HTR-8/SVneo (cell line): ENCODE results near the gene PC.
A peak's percentile ranks its signal among the peaks of the same experiment; 100 is the strongest.
"Not testable (repeated sequence)": the region's sequence is repeated elsewhere in the genome, so short reads cannot be mapped to it uniquely, and the experiment has no call there.

Experiments
- DNase-seq: peaks from one replicate; pipeline ENCODE4 v3.0.0; 2011; ENCODE audit warnings: low spot score, mixed read lengths; ENCODE audit not compliant: insufficient read length
- FAIRE-seq: peaks from 2 replicates; lab custom pipeline; 2011; peaks lifted over from hg19 to GRCh38; lab: Jason Lieb, UNC

Gene PC

DNA sequence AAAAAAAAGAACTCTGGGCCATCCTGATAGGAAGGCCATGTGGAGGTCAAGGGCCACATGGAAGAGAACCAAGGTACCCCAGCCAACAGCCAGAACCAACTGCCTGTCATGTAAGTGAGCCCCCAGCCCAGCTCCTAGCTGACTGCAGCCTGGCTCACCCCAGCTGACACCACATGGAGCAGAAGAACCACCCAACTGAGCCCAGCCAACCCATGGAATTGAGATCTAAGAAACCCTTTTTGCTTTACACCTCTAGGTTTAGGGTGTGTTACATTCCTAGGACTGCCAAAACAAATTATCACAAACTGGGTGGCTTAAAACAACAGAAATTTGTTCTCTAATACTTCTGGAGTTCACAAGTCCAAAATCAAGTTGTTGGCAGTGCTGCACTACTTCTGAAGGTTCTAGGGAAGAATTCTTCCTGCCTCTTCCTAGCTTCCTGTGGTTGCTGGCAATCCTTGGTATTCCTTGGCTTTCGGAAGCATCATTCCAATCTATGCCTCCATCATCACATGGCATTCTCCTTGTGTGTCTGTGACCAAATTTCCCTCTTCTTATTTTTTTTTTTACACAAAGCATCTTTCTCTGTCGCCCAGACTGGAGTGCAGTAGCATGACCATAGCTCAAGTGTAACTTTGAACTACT lies 21.3 kb upstream of the PC start:
- DNase-seq (no peak), FAIRE-seq (no peak)

DNA sequence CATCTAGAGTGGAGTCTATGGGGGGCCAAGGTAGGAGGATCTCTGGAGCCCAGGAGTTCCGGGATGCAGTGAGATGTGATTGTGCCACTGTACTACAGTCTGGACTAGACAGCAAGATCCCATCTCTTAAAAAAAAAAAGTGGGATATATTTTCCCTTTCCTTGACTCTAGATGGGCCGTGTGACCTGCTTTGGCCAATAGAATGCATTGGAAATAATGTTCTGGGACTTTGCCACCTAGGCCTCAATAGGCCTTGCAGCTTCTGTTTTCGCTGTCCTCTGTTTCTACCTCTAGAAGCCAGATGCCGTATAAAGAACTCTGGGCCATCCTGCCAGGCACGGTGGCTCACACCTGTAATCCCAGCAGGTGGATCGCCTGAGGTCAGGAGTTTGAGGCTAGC lies 20.5 kb upstream of the PC start:
- FAIRE-seq (no peak), DNase-seq (no peak)

DNA sequence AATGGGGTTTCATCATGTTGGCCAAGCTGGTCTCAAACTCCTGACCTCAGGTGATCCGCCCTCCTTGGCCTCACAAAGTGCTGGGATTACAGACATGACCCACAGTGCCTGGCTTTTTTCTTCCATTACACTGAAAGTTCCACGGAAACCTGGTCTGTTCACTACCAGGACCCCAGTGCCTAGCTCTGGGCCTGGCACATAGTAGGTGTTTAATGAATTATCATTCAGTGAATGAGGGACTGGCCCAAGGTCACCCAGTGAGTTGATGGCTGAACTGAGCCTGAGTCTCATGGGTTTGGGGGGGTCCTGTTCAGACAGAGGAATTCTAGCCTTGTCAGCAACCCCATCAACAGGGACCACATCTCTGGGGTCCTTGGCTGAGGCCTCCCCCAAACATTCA lies 20.0 kb upstream of the PC start:
- no peak for FAIRE-seq
- no peak for DNase-seq

DNA sequence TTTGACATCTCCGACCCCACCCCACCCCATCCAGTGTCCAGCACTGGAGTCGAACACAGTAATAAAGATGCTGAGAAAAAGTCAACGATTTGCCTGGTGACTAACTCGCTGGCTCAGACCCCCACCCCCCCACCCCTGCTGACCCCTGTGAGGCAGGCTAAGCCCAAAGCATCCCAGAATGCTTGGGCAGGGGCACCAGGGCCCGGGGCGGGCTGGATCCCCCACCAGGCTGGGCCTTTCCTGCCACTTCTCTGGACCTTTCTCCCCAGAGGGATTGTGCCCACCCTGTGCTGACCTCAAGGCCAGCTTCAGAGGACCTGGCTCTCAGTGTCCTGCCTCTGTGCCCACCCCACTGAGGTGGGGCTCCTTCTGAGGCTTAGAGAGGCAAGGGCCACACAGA lies 18.7 kb upstream of the PC start:
- DNase-seq (no peak), FAIRE-seq (no peak)

DNA sequence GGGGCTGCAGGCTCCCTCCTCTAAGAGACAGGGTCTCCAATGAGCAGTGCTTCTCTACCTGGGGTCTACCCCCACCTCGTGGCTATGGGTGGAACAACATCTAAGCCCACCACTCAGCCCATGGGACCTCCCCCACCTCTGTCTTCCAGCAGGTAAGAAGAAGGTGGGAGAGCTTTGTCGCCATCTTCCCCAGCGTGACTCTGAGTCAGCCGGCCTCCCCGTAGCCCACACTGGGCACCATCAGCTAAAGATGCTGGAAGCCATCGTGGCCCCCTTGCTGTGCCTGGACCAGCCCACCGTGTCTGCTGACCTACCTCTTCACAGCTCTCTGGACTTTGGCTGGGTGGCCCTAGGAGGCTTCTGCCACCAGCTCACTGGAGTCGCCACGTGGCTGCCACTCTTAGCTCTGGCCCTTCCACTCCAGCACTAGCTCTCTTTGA lies 17.9 kb upstream of the PC start:
- FAIRE-seq (no peak), DNase-seq (no peak)

DNA sequence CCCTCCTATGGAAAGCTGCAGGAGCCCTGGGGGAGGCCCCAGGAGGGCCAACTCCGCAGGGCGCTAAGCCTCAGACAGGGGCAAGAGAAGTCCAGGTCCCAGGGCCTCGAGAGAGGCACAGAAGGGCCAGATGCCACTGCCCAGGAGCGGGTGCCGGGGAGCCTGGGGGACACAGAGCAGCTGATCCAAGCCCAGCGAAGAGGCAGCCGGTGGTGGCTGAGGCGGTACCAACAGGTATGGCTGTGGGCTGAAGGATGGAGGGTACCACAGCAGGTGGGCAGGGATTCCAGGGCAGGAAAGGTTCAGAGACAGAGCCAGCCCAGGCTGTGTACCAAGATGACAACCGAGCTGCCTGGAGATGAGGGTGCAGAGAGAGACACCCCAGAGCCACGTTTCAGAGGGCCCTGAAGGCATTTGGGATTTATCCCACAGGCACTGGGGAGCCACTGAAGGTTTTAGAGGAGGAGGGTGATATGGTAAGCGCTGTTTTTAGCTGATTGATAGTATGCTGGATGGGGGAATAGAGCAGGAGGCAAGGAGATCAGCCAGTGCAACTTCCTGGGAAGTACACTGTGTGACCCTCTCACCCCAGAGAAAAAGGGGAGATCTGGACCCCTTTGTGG lies 17.3 kb upstream of the PC start:
- no peak for FAIRE-seq
- no peak for DNase-seq

DNA sequence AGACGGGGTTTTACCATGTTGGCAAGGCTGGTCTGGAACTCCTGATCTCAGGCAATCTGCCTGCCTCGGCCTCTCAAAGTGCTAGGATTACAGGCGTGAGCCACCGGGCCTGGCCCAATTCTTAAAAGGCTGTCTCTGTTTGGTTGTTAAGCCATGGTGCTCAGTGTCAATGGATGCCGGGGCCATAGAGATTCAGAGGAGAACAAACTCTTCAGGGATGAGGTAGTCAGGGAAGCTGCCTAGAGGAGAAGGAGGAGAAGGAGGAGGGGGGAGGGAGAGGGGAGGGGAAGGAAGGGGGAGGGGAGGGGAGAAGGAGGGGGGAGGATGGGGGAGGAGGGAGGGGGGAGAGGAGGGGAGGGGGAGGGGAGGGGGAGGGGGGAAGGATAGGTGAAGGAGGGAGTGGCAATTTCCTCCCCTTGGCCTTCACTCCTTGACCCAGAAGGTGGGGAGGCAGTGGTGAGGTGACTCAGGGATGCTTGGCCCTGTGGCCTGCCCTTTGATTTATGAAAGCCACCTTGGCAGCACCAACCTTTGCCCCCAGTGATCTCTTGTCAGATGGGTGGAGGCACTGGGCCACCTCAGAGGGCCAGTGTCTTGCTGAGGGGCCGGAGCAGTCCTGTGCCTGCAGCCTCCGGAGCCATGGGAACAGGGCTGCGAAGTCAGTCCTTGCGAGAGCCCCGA lies 16.7 kb upstream of the PC start, which contains the start of gene C11orf86:
Gene C11orf86 (plus strand): TSS at position 581 of the 681 bp plus-strand sequence. CDS start 59 bp downstream, at position 640.
- FAIRE-seq (no peak), DNase-seq (no peak)

DNA sequence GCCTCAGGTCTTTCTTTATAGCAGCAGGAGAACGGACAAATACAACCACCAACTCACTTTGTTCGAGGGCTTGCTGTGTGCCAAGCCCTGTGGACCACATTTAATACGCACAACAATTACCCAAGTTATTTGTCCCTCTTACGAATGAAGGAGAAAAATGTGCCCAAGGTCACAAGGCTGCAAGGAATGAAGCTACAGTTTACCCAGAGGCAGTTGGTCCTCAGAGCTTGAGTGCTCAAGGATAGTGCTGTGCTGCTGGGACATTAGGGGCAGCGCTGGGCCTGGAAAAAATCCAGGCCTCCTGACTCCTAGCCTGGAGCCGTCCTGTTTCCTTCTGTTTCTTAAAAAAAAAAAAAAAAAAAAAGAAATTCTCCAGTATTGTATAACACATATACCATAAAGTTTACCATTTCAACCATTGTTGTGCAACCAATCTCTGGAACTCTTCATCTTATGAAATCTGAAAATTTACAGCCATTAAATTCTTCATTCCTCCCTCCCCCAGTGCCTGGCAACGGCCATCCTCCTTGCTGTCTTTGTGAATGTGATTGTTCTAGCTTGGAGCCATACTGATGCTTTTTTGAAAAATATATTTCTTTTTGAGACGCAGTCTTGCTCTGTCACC lies 15.9 kb upstream of the PC start:
- FAIRE-seq: no peak
- no peak for DNase-seq

DNA sequence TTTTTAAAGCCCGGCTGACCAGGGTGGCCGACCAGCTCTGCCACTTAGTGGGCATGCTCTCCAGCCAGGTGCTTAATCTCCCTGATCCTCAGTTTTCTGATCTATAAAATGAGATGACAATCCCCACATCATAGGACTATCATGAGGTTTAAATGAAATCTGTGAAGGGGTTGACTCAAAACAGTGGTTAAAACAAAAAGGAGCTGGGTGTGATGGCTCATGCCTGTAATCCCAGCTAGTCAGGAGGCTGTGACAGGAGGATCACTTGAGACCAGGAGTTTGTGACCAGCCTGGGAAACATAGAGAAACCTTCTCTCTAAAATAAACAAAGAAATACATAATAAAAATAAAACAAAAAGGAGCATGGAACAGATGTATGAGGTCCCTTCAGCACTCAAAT lies 13.3 kb upstream of the PC start:
- FAIRE-seq (no peak), DNase-seq (no peak)

DNA sequence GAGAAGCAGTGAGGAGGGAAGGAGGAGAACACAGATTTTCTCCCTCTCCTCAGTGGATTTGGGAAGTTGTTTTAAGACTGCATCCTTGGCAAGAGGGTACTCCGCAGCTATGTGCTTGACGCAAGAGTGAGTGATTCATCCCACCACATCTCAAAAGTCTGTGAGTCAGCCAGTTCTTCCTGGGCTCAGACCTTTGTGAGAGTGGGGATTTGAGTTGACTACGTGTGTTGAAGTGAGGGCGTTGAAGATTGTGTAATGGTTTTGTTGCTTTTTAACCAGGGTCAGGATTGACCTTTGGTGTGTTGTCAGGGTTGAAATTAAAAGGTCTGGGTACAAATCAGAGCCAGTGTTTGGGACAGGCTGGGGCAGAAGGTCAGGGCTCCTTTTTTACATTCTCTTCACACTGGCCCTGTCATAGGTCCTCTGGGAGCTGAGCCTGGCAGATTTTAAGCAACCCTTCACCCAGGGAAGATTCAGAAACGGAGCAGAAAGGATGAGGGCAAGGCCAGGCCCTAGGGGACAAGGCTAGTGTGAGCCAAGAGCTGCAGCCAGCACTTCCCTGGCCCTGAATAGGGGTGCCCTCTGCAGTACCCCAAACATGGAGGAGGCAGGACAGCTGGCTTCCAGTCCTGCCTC lies 12.7 kb upstream of the PC start:
- FAIRE-seq (peak; percentile 44), DNase-seq (peak; percentile 93)

DNA sequence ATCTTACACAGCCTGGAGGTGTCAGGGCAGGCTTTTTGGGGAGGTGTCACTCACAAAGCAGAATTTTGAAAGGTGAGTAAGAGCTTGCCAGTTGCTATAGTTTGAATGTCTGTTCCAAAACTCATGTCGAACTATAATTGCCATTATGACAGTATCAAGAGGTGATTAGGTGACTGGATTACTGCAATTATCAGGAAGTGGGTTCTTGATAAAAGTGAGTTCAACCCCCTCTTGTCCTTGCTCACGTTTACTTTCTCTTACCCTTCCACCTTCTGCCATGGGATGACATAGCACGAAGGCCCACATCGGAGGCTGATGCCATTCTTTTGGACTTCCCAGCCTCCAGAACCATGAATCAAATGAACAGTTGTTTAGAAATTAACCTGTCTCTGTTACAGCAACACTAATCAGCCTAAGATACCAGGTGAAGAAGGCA lies 12.2 kb upstream of the PC start:
- FAIRE-seq (no peak), DNase-seq (no peak)

DNA sequence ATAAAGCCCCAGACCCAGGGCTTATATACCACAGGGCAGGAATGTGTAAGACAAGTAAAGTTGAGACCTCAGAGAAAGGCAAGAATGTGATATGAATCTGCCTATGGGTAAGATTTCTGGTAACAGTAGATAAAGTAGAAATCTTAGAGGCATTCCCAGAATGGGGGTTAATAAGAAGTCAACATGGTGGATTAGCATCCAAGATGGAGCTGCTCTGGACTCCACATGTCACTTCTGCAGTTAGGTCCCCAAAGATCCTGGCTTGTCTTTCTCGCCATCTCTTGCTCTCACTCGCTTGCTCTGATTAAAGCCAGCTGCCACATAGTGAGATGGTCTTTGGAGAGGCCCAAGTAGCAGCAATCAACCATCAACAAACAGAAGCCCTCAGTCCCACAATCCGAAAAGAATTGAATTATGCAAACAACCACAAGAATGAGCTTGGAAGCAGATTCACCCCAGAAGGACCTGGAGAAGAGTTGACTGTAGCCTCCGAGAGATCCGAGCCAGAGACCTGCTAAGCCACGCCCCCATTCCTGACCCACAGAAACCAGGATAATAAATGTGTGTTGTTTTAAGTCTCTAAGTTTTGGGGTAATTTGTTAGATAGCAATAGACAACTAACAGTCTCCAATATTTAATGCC lies 11.5 kb upstream of the PC start:
- no peak for DNase-seq
- no peak for FAIRE-seq

DNA sequence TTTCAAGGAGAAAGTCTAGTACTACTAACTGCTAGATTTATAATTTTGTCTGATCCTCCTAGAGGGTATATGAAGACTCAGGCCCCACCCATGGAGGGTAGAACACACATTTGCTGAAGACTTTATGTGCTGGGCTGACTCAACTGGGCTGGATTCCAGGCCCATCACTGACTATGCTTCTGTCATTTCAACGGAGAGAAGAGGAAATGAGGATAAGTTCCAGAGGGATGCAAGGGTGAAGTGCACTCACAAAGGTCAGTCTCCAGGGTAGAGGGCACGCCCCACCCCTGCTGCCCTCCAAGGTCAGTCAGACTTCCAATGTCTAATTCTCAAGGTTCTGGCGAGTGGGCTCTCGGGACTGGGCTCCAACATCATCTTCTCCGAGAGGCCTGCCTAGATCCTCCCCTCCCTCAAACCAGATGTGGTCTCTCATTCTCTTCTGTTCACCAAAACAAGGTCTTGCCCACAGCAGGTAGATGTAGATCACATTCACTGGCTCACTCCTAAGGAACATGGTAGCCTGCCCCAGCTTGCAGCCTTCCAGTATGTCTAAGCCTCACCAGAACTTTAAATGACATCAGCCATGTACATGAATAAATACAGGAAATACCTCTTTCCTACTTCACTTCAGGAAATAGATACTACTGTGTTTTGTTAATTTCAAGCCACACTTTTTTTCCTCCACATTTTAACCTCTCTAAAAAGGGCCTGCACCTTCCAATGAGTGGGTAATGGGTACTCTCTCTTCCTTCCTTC lies 9.7 kb upstream of the PC start:
- DNase-seq: no peak
- no peak for FAIRE-seq

DNA sequence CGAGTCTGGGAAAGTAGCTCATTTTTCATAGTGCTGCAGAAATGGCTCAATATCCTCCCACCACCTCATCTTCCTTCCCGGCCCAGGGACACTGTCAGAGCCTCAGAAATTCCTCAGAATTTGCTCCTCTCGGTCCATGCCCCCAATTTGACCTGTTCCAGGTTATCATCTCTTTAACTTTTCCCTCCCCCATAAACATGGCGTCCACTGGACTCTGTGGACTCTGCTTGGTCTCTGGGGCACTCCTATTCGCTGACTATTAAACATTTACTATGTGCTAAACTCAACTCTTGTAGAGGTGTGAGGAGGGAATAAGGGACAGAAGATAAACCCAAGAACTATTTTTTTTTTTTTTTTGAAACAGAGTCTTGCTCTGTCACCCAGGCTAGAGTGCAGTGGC lies 8.2 kb upstream of the PC start:
- DNase-seq (no peak), FAIRE-seq (no peak)

DNA sequence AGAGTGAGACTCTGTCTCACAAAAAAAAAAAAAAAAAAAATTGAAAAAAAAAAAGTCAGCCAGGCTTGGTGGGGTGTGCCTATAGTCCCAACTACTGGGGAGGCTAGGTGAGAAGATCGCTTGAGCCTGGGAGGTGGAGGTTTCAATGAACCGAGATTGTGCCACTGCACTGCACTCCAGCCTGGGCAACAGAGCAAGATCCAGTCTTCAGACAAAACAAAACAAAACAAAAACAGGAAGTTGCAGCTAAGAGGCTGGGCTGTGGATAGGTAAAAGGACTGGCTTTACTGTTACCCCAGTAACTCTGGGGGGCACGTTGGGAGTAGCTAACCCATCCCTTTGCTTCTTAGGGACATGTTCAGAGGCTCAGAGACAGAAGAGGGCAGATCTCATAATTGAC lies 6.3 kb upstream of the PC start:
- no peak for DNase-seq
- no peak for FAIRE-seq

DNA sequence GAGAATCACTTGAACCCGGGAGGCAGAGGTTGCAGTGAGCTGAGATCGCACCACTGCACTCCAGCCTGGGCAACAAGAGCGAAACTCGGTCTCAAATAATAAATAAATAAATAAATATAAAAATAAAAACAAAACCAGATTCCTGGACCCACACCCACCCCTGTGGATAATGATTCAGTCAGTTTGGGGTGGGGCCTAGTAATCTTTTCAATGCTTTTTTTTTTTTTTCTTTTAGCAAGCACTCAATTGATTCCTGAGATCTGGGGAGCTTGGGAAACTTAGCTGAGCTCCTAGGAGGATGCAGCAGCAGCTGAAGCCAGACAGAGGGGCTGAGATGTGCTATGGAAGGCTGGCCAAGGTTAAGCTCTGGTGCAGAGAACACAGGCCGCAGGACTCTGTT lies 4.6 kb upstream of the PC start:
- no peak for DNase-seq
- FAIRE-seq: no peak

DNA sequence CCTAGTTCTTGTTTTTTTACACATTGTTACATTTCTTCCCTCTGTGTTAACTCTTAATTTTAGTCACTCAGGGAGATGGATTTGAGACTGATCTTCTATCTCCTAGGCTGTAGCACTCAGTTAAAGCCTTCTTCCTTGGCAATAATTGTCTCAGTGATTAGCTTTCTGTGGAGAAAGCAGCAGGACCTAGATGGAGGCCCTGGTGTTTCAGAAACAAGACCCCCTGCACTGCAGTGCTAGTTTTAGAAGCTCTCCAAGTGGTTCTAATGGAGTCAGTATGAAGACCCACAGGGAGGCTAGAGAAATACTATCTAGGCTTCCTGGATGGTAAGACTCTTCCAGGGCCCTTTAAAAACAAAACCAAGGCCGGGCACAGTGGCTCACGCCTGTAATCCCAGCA lies 4.1 kb upstream of the PC start:
- FAIRE-seq (no peak), DNase-seq (no peak)

DNA sequence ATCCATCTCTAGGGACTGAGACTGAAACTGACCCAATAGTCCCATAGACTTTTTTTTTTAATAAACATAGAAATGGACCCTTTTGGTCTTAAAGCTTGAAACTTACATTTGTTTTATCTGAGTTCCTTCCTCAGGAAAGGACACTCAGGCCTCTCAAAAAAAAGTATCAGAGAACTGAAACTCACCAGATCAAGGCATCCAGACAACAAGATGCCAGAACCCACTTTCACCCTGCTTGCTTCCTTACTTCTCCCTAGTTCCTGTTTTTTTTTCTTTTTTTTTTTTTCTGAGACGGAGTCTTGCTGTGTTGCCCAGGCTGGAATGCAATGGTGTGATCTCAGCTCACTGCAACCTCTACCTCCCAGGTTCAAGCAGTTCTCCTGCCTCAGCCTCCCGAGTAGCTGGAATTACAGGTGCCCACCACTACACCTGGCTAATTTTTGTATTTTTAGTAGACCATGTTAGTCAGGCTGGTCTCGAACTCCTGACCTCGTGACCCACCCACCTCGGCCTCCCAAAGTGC lies 3.6 kb upstream of the PC start:
- not testable (repeated sequence) for DNase-seq, FAIRE-seq

DNA sequence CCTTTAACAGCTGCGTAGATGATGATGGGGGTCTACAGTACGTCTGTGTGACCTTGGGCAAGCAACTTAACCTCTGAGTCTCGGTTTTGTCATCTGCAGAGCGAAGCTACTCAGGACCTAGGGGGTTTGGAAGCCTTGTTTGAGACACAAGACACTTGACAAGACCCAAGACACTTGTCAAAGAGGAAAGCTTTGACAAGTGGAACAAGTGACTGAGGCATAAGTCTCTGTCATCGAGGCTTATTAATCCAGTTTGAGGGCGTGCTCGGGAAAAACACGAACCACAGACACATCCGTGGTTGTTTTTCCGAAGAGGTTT lies 732 bp upstream of the PC start:
- FAIRE-seq (no peak), DNase-seq (no peak)

DNA sequence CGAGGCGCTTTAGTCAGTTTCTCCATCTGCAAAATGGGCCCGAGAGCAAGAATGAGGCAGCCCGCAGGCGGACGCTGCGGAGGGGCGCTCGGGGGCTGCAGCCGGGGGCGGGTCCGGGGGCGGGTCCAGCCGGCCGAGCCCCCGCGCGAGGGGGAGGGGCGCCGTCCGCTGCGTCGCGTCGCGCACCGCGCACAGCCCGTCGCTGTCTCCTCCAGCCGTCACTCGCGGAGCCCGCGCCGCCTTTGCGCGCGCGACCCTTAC lies 282 bp downstream of the PC start:
- no peak for FAIRE-seq
- no peak for DNase-seq
